GM19324 (cell line): ENCODE data around the gene GOLM1.
A peak's percentile ranks its signal among the peaks of the same experiment; 100 is the strongest.
"Not testable (repeated sequence)": the region's sequence is repeated elsewhere in the genome, so short reads cannot be mapped to it uniquely, and the experiment has no call there.

Experiments
- ATAC-seq: cut with Tn5 transposase; IDR thresholded peaks from one replicate; pipeline ENCODE4 v1.9.1; 2021; ENCODE audit warnings: mild to moderate bottlenecking, moderate library complexity; ENCODE audit not compliant: unreplicated experiment, low FRiP score

GOLM1 gene

GRCh38 chr9:86098824-86099700, at the start of gene GOLM1:
TSS of gene GOLM1 (minus strand) at chr9:86099558. CDS start at chr9:86079320, 20,238 bp downstream.
- peak; percentile 77 for ATAC-seq

- ATAC-seq = not testable (repeated sequence)
Measured at GRCh38 chr9:86146671-86147070, 47.3 kb upstream of the GOLM1 start.

- ATAC-seq = not testable (repeated sequence)
Measured at GRCh38 chr9:86145960-86146359, 46.6 kb upstream of the GOLM1 start.

- no peak for ATAC-seq
Measured at GRCh38 chr9:86142973-86143372, 43.6 kb upstream of the GOLM1 start.

GRCh38 chr9:86141843-86142242, 42.5 kb upstream of the GOLM1 start:
- ATAC-seq = no peak

GRCh38 chr9:86135371-86135770, 36.0 kb upstream of the GOLM1 start:
- ATAC-seq = no peak

GRCh38 chr9:86134361-86134760, 35.0 kb upstream of the GOLM1 start:
- ATAC-seq = no peak

- ATAC-seq = no peak
Measured at GRCh38 chr9:86128235-86128822, 29.0 kb upstream of the GOLM1 start.

- ATAC-seq = no peak
Measured at GRCh38 chr9:86126998-86127972, 27.9 kb upstream of the GOLM1 start.

GRCh38 chr9:86122311-86122710, 23.0 kb upstream of the GOLM1 start:
- no peak for ATAC-seq

GRCh38 chr9:86119457-86119856, 20.1 kb upstream of the GOLM1 start:
- ATAC-seq = no peak

GRCh38 chr9:86116425-86116824, 17.1 kb upstream of the GOLM1 start:
- ATAC-seq = no peak

GRCh38 chr9:86115886-86116285, 16.5 kb upstream of the GOLM1 start:
- no peak for ATAC-seq

- ATAC-seq = no peak
Measured at GRCh38 chr9:86112057-86112456, 12.7 kb upstream of the GOLM1 start.

GRCh38 chr9:86102626-86103025, 3.3 kb upstream of the GOLM1 start:
- ATAC-seq = no peak

- ATAC-seq = no peak
Measured at GRCh38 chr9:86099701-86100364, 475 bp upstream of the GOLM1 start.

- no peak for ATAC-seq
Measured at GRCh38 chr9:86097510-86098224, 1.7 kb downstream of the GOLM1 start.

GRCh38 chr9:86096386-86096785, 3.0 kb downstream of the GOLM1 start:
- ATAC-seq = no peak

GRCh38 chr9:86093788-86094555, 5.4 kb downstream of the GOLM1 start:
- no peak for ATAC-seq
